GM19324 (cell line): Measurements from ENCODE around the gene MTMR12.

ENCODE experiments used
- ATAC-seq: cut with Tn5 transposase; IDR thresholded peaks from one replicate; pipeline ENCODE4 v1.9.1; 2021; ENCODE audit warnings: mild to moderate bottlenecking, moderate library complexity; ENCODE audit not compliant: unreplicated experiment, low FRiP score

MTMR12 gene

DNA sequence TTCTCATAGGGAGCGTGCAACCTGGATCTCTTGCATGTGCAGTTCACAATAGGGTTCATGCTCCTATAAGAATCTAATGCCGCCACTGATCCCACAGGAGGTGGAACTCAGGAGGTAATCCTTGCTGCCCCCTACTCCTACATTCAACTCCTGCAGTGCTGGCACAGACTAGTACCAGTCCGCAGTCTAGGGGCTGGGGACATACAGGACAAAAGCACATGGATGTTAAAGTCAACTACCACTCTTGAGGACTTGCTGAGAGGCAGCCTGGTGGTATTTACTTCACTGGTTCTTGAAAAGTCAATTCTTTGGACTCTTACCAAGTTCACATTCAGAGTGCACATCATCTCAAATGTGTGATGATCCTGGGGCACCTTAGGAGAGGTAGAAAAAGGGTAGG lies 33.0 kb downstream of the MTMR12 start:
- ATAC-seq, result no peak

DNA sequence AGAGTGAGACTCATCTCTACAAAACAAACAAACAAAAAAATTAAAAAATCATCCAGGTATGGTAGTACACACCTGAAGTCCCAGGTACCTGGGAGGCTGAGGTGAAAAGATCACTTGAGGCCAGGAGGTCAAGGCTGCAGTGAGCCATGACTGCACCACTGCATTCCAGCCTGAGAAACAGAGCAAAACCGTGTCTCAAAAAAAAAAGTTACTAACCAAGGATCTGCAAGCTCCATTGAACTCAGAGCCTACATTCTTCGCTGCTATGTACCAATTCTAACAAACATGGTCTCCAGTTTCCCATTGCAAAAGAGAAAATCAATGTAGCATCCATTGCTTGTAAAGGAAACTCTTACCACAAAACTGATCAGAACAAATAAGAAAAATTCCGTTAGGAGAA lies 33.5 kb downstream of the MTMR12 start:
- ATAC-seq, result no peak

DNA sequence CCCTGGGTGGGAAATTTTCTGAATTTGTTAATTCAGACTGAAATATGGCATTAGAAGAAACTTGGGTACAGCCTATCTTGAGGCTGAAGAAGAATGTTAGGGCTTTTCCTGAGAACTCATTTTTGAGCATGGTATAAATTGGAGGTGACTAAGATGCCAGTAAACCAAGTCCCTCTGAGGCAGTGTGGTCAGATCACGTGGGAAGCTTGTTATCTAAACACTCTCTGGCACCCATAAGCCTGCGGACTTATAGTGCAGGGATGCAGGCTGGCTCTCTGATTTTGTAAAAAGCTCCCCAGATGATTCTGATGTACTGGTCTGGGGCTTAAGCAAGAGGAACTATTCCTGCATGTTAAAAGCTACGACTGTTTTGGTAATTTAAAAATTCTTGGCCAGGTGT lies 34.3 kb downstream of the MTMR12 start:
- ATAC-seq, result no peak

DNA sequence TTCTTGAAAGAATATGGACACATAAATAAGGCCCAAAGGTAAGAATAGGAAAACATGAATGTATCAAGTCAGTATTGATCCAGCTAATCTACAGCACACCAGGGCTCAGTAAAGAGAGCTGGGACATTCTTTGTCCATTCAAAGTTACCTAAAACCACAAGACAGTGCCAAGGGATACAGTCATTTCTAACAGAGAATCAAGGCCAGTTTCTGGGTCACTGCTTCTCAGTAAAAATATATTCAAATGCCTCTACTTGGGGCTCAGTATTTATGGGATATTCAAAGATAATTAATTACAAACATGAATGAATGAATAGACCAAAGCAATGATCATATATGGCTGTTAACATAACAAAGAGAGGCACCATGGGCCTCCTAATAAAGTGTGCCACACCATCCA lies 34.9 kb downstream of the MTMR12 start:
- no peak for ATAC-seq

DNA sequence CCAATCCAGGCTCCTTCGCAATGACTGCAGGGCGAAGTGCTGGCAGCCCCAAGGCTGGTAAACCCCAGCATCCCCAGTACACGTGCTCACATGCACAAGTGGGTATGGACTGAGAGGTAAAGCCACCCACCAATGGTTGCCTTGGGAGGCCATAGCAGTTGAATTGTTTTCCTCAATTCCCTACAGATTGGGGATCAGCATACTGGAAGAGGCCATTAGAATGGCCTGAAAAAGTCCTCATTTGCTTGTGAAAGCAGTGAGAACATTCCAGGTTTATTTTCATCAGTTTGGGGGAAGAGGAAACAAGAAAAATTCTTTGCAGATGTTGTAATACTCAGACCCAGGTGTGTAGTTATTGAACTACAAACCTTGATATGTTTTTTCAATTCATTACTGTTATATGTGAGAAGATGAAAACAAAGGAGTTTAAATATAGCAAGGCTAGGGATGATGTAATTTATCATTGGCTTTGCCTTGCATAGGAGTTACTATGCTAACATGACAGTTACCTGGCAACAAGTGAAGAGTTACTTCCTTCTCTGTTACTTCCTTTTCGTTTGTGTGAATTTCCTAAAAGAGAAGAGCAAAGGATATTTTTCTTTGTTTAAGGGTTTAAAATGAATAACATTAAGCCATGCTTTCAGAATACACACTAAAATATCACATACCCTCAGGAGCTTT lies 36.4 kb downstream of the MTMR12 start:
- ATAC-seq, result no peak

DNA sequence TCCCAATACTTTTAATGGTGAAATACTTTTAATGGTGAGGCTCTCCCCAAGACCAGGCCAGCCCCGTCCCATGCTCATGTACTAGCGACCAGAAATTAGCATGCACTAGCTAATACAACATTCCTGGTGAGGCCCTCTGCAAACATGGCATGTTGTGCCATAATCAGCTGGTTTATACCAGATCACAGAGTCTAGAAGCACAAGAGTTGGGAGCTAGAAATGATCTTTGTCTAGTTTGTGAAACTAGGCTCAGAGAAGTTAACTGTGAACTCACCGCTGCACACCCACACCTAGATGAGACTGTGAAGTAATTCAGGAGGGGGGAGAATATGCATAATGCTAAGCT lies 37.4 kb downstream of the MTMR12 start:
- no peak for ATAC-seq

DNA sequence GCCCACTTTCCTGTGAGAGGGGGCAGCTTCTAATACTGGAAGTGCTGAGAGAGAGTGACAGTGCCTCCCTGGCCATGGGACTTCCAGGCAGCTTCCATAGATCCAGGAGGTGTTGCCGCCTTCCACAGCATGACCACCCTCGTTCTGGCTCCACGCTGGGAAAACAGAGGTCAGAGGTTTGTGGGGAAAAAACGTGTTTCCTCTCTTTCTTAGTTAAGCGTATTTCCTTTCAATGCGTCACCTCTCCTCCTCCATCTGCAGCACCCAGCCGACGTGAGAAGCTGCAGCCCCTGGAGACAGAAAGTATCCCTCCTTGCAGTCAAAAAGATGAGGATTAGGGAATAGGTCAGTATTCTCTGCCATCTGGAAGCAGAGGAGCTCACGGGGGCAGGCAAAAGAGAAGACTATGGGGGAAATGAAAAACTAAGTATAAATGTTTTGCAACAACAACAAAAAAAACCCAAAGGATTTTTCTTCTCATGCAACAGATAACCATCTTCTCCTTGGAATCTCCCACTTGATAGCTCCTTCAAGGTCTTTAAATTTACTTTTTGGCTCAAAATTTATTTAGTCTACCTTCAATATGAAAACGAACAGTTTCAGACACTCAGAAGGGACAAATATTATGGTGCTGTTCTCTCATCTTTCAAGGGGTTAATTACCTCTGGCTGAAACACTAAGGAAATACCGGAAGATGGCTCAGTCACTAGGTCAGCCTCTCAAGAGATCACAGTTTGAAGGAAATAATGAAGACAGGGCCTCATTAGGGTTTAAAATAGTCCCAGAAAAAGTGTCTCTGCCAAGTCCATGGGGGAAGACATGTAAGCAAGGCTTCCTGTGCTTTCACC lies 38.0 kb downstream of the MTMR12 start:
- no peak for ATAC-seq

DNA sequence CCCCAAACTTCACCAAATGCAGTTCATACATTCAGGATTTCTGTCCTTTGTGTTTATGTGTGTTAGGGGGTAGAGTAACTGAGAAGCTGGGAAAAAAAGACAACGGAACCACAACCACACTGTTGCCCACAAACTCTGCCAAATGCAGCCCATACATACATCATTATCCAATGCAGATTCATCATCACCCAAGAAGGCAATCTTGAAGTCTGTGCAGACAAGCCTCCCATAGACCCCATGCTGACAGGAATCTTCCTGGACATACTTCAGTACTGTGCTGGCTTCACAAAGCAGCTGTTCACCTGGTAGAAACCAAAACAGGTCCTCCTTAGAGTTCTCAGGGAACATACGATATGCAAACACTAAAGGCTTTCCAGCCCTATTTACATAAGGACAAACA lies 38.9 kb downstream of the MTMR12 start:
- ATAC-seq, result no peak

DNA sequence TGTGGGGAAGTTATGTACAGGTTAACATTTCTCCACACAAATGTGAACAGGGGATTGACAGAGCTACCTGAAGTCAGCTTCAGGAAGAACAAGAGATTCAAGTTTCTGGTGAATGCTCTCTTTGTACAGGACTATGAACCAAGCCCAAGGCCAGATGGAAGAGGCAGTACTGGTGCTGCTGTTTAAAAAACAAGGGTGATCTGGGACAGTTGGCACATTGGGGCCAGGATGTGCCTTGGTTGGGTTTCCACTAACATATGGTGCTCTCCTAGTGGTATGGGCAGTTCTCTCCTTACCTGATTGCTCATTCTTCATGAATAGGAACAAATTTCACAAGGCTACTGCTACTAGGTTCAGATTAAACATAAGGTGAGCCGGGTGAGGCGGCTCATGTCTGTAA lies 40.0 kb downstream of the MTMR12 start:
- ATAC-seq, result no peak

DNA sequence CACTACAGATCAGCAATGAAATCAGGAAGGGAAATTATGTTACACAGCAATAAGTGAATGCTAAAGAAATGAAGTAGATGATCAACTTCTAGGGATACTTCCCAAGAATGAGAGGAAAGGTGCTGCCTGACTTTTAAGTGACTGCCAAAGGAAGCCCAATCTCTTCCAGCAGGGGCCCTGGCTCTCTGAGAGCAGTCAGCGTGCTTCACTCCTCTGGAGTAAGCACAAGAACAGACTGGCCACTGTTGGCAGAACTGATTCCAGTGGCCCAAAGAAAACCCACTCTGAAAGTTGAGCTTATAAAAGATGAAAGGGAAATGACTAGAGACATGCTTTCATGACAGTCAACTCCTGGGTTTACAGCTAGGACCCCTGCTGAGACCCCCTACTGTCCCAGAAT lies 41.8 kb downstream of the MTMR12 start:
- ATAC-seq, result no peak

DNA sequence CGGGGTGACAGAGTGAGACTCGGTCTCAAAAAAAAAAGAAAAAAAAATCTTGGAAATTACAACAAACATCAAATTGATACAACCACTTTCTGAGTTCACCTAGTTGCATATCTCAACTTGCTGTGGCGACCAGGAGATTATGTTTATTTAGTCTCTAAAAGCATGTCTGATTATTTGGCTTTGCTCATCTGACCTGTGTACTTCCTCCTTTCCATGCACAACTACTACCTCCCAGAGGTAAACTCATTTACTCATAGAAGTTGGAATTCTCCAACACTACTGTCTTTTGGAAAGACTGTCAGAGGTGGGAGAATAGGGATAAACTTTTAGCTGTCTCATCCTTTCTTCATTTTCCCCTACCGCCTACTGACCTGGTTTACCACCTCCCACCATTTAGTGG lies 42.6 kb downstream of the MTMR12 start:
- no peak for ATAC-seq

DNA sequence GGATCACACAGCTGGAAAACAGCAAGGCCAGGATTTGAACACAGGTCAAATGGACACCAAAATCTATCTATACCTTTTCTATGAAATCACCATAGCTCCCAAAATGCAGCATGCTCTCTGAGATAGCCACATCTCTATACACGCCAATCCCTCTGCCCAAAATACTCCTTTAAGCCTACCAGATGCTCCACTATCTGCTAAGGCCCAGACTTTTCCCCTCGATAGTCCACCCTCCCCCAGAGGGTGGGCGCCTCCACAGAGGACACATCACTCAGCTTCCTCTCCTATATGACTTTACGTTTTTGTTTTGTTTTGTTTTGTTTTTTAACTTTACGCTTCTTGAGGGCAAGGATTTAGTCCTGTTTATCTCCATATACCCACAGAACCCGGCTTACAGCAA lies 46.8 kb downstream of the MTMR12 start:
- ATAC-seq, result no peak

DNA sequence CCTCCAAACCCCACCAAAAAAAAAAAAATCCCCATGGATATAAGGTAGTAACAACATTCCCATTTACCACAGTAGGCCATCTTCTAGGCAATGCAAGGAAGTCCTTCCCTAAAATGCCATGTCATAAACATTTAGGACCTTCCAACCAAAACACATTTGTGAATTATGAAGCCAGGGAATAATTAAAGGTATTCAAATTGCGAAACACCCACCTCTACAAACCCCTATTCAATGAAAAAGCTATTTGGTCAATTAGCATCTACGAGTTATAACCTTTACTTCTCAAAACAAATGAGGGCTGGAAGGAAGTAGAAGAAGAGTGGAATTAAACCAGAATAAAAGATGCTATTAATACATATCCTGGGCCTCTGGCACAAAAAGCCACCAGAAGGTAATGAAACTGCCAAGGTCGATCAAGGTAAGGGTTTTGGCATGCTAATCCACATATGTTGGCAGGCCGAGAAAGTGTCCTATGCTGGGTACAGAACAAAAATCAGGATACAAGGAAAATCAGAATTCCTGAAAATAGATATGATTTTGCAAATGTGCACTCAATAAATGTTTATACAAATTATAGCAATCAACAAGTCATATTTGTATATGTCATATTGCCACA lies 47.7 kb downstream of the MTMR12 start:
- ATAC-seq, result no peak

DNA sequence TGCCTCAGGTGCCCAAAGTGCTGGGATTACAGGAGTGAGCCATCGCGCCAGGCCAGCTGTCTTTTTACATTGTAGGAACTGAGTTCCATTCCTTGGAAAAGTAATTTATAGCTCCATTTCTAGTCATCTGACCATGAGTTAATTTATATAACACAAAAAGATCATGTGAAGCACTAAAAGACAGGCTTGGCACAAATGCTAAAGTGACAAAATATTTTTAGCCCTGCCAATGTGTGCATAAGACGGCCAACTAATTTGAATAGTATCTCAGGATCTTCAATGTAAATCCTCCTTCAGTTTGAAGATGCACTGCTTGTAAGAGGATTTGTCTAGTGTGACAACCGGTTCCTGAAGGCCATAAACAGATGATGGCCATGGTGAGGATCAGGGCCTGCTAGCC lies 49.1 kb downstream of the MTMR12 start:
- no peak for ATAC-seq

DNA sequence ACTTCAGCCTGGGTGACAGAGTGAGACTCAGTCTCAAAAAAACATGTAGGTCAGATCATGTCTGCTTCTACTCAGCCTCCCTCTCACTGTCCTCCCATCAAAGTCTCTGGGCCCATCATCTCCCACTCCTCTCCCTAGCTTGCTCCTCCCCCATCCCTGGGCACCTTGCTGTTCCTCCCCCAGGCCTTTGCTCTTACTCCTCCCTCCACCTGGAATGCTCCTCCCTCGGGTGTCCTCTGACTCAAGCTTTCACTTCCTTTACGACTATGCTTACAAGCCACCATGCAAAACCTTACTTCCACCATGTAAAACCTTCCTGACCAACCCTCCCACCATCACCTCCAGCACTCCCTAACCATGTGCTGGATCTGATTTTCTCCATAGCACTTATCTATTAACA lies 51.5 kb downstream of the MTMR12 start:
- no peak for ATAC-seq

DNA sequence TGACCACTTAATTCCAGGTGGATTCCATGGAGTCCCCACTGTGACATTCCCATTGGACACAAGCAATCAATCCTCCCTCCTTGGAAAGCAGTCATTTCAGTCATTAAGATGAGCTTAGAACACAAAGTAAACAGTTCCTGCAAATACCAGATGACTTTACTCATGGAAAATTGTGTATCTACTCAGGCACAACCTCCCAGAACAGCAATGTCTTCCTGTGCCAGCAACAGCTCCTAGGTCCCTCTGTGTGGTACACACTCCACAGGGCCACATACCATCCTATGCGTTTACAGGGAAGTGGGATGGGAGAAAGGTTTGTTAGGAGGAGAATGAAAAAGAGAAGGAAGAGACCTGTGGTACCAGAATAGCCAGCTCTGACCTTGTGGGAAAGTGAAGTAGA lies 53.7 kb downstream of the MTMR12 start:
- ATAC-seq, result no peak

DNA sequence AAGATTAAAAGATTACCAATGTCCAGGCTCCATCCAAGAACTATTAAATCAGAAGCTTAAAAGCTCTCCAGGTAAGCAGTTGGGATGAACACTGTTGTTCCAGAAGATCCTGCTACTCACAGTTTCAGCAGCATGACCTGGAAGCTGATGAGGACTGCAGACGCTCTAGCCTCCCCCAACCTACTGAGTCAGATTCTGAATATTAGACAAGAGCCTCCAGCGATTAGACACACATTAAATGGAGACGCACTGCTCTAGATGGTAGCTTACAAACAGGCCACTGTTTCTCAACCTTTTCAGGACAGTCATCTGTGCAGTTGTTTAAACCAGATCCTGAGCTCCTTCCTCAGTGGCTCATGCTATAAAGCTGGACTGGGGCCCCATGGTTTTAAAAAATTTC lies 54.3 kb downstream of the MTMR12 start:
- no peak for ATAC-seq

DNA sequence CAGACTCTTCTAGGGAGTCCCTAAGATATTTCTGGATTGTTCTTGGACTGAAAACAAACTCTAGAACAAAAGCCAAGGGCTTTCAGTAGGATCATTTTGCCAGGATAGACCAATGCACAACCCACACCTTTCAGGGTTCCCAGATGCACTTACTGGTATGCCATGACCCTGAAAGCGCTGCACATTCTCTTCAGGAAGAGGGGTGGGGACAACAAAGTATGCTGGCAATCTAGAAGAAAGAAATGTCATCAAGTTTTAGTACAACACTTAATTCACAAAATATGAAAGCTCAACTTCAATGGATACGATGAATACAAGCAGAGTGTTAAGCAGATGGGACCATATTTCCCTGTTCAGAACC lies 57.2 kb downstream of the MTMR12 start:
- ATAC-seq, result no peak

DNA sequence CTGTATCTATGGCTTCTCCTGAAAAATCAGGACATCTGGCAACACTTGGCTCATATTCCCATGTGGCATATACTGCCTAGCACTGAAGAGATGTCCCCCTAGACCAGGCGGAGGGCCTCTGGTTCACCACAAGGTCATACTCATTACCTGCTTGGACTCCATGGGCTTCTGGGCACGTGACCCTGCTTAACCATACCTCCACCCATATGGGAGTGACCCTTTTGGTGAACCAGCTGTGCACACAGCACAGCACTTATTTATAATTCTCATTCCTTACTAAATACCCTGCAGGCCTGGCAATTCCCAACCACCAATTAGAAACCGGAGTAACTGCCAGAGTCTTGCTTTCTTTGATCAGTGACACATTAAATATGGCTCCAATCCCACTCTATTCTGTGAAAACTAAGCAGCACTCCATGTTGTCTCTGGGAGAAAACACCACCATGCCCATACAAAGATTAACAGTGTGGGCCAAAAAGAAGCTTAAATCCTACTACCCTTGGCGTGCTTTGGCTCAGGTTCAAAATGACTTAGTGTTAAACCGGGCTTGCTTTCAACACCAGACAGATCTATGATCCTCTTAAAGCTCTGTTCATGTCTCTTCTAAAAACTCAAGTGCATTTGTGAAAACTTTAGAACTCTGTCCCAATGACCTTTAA lies 57.7 kb downstream of the MTMR12 start:
- no peak for ATAC-seq

DNA sequence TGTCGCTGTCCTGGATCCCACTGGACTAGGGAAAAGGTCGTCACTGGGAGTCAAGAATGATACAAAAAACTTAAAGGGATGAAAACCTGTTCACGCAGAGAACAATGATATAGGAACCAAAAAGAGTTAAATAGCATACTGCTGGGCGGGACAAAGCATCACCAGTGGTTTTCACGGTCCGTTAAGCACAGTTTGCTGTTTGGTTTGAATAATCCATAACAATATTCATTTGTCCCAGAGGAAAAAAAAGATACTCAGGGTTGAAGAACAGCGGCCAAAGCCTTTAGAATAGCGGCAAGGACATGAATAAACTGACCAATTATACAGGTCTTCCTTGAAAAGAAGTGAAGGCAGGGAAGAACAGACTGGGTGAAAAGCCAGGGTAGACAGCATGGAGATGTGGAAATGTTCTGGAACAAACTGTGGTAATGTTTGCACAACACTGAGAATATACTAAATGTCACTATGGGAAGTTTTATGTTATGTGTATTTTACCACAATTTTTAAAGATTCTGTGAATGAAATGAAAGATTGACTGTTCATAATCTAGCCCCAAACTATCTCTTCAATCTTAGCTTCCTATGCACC lies 60.8 kb downstream of the MTMR12 start:
- ATAC-seq, result no peak

DNA sequence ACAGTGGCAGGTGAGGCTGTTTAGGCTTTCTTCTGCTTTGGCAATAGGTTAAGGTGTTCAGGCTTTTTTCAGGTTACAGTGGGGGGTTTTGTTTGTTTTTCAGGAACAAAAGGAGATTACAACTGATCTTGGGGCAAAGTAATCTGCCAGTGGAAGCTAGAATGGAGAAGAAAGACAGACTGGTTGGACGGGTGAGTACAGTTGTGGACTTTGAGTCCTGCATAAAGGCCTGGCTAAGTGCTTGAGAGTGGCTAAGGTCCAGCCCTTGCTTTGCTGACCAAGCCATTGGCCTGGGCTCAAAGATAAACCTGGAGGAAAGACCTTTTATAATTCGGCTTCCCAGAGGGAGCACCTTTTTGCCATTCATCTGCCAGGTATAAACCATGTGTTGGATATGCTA lies 63.1 kb downstream of the MTMR12 start:
- ATAC-seq, result no peak
